CD4-positive, alpha-beta T cell treated with Interleukin-6 for 4 hours (primary cell): ENCODE data around the gene TMEM239.
"Not testable (repeated sequence)": the region's sequence is repeated elsewhere in the genome, so short reads cannot be mapped to it uniquely, and the experiment has no call there.

Source experiments
- DNase-seq: peaks from one replicate; pipeline ENCODE4 v3.0.0-alpha.2; 2020; ENCODE audit warnings: mixed read lengths

Gene TMEM239

GRCh38 chr20:2816030-2816582, at the start of gene TMEM239:
Gene TMEM239 (plus strand): TSS chr20:2816364. CDS start chr20:2816555, 191 bp downstream.
- no peak for DNase-seq

- no peak for DNase-seq
Observed at GRCh38 chr20:2767768-2768631, 48.2 kb upstream of the TMEM239 start.

GRCh38 chr20:2768632-2769015, 47.5 kb upstream of the TMEM239 start:
- no peak for DNase-seq

- not testable (repeated sequence) for DNase-seq
Observed at GRCh38 chr20:2770091-2770490, 46.1 kb upstream of the TMEM239 start.

- no peak for DNase-seq
Observed at GRCh38 chr20:2771631-2772080, 44.5 kb upstream of the TMEM239 start.

GRCh38 chr20:2773812-2774211, 42.4 kb upstream of the TMEM239 start:
- DNase-seq: no peak

GRCh38 chr20:2775139-2775538, 41.0 kb upstream of the TMEM239 start:
- DNase-seq: no peak

GRCh38 chr20:2778602-2779321, 37.4 kb upstream of the TMEM239 start:
- no peak for DNase-seq

- DNase-seq: no peak
Observed at GRCh38 chr20:2780948-2781347, 35.2 kb upstream of the TMEM239 start.

- no peak for DNase-seq
Observed at GRCh38 chr20:2783908-2784566, 32.1 kb upstream of the TMEM239 start.

GRCh38 chr20:2793471-2793870, 22.7 kb upstream of the TMEM239 start:
- DNase-seq: no peak

- DNase-seq: no peak
Observed at GRCh38 chr20:2794202-2794748, 21.9 kb upstream of the TMEM239 start.

- DNase-seq: no peak
Observed at GRCh38 chr20:2794866-2795447, 21.2 kb upstream of the TMEM239 start.

GRCh38 chr20:2795451-2795850, 20.7 kb upstream of the TMEM239 start:
- DNase-seq: no peak

- DNase-seq: no peak
Observed at GRCh38 chr20:2796011-2796660, 20.0 kb upstream of the TMEM239 start.

GRCh38 chr20:2797136-2797983, 18.8 kb upstream of the TMEM239 start:
- DNase-seq: no peak

- no peak for DNase-seq
Observed at GRCh38 chr20:2798095-2798805, 17.9 kb upstream of the TMEM239 start.

- no peak for DNase-seq
Observed at GRCh38 chr20:2798814-2799213, 17.4 kb upstream of the TMEM239 start.

GRCh38 chr20:2799271-2799670, 16.9 kb upstream of the TMEM239 start:
- no peak for DNase-seq
